ENCODE data around the gene HS1BP3. TPM values are rescaled to one million over a fixed set of nuclear protein-coding genes. Genes with fewer than 3 reads are reported as not detected.

The HS1BP3 gene
- total RNA-seq, 2 experiments from 2014 or later = 7.9 to 9.0 TPM

- POLR2A ChIA-PET = no interaction called here
- CTCF ChIA-PET = no interaction called here
Measured at GRCh38 chr2:20615466-20616241, 35.2 kb downstream of the HS1BP3 start.

- ChIA-PET CTCF (interaction anchor here (1.1 kb wide), 1 partner anchor 19 kb away, joined by 3 read pairs; no protein-coding TSS in a partner anchor), POLR2A (no interaction called here)
Measured at GRCh38 chr2:20615068-20615465, 35.8 kb downstream of the HS1BP3 start.

- POLR2A ChIA-PET = no interaction called here
- CTCF ChIA-PET = interaction anchor here (1.1 kb wide), 1 partner anchor 18 kb away, joined by 3 read pairs; no protein-coding TSS in a partner anchor
Measured at GRCh38 chr2:20614201-20615067, 36.5 kb downstream of the HS1BP3 start.

- ChIA-PET POLR2A (no interaction called here), CTCF (interaction anchor here (1.4 kb wide), 1 partner anchor 29 kb away, joined by 3 read pairs; no protein-coding TSS in a partner anchor)
Measured at GRCh38 chr2:20612925-20613916, 37.7 kb downstream of the HS1BP3 start.

GRCh38 chr2:20611844-20612356, 39.0 kb downstream of the HS1BP3 start:
- CTCF ChIA-PET = no interaction called here
- POLR2A ChIA-PET = no interaction called here

GRCh38 chr2:20611077-20611843, 39.6 kb downstream of the HS1BP3 start:
- CTCF ChIA-PET = interaction anchor here (1.2 kb wide), 1 partner anchor 19 kb away, joined by 3 read pairs; no protein-coding TSS in a partner anchor
- POLR2A ChIA-PET = no interaction called here

GRCh38 chr2:20609995-20610357, 40.9 kb downstream of the HS1BP3 start:
- CTCF ChIA-PET = interaction anchor here (0.6 to 0.7 kb wide), 2 partner anchors 34 to 780 kb away, joined by 3 to 5 read pairs; no protein-coding TSS in a partner anchor
- POLR2A ChIA-PET = no interaction called here

GRCh38 chr2:20609349-20609994, 41.4 kb downstream of the HS1BP3 start:
- ChIA-PET POLR2A (no interaction called here), CTCF (interaction anchor here (0.6 to 1.3 kb wide), 3 partner anchors 33 to 779 kb away, joined by 3 to 5 read pairs (median 3); no protein-coding TSS in a partner anchor)

- ChIA-PET CTCF (interaction anchor here (0.6 to 1.3 kb wide), 3 partner anchors 33 to 1599 kb away, joined by 3 to 4 read pairs (median 3); no protein-coding TSS in a partner anchor), POLR2A (no interaction called here)
Measured at GRCh38 chr2:20608666-20609348, 42.1 kb downstream of the HS1BP3 start.

- ChIA-PET CTCF (no interaction called here), POLR2A (no interaction called here)
Measured at GRCh38 chr2:20607446-20607845, 43.5 kb downstream of the HS1BP3 start.

GRCh38 chr2:20606198-20606597, 44.7 kb downstream of the HS1BP3 start:
- ChIA-PET POLR2A (no interaction called here), CTCF (no interaction called here)

GRCh38 chr2:20604951-20605381, 45.9 kb downstream of the HS1BP3 start:
- CTCF ChIA-PET = interaction anchor here (1.0 kb wide), 1 partner anchor 79 kb away, joined by 3 read pairs; no protein-coding TSS in a partner anchor
- POLR2A ChIA-PET = no interaction called here

GRCh38 chr2:20604401-20604911, 46.4 kb downstream of the HS1BP3 start:
- ChIA-PET POLR2A (no interaction called here), CTCF (interaction anchor here (1.0 kb wide), 1 partner anchor 78 kb away, joined by 3 read pairs; no protein-coding TSS in a partner anchor)

GRCh38 chr2:20603791-20604190, 47.1 kb downstream of the HS1BP3 start:
- CTCF ChIA-PET = no interaction called here
- POLR2A ChIA-PET = no interaction called here

- POLR2A ChIA-PET = no interaction called here
- CTCF ChIA-PET = interaction anchor here (0.9 kb wide), 1 partner anchor 39 kb away, joined by 3 read pairs; no protein-coding TSS in a partner anchor
Measured at GRCh38 chr2:20602803-20603202, 48.1 kb downstream of the HS1BP3 start.

- ChIA-PET POLR2A (no interaction called here), CTCF (interaction anchor here (1.2 kb wide), 1 partner anchor 34 kb away, joined by 3 read pairs; no protein-coding TSS in a partner anchor)
Measured at GRCh38 chr2:20600756-20601325, 50.1 kb downstream of the HS1BP3 start.

Measured in activated CD8-positive, alpha-beta memory T cell treated with anti-CD3 and anti-CD28 coated beads for 36 hours (primary cell).